H1 (cell line): ENCODE results near the gene ATP11A.

ENCODE experiments used
- POLR2A ChIP-seq, 2 experiments: IDR thresholded peaks; 1 replicate in 1 of 2; 2 replicates in 1 of 2; pipeline ENCODE4 v1.6.1; 2011; ENCODE audit warnings: low read depth in 2 of 2, low read length in 2 of 2, mild to moderate bottlenecking in 2 of 2; ENCODE audit errors: control extremely low read depth in 1 of 2
- RAD21 ChIP-seq, 2 experiments: IDR thresholded peaks in 1 of 2; conservative IDR thresholded peaks in 1 of 2; 2 replicates each; pipeline ENCODE4 v1.6.1; 2011; ENCODE audit warnings: low read depth in 2 of 2, low read length in 2 of 2, improper control_type of control experiment in 1 of 2, inconsistent platforms in 1 of 2, mild to moderate bottlenecking in 1 of 2, moderate library complexity in 1 of 2
- TF ChIP-seq, protein P1 (sequence below): IDR thresholded peaks from 2 replicates; pipeline ENCODE4 v1.6.1; 2012; ENCODE audit warnings: low read length, inconsistent platforms
- TF ChIP-seq, protein P2 (sequence below), 3 experiments: IDR thresholded peaks; 1 replicate in 2 of 3; 2 replicates in 1 of 3; pipeline versions ENCODE4 v1.5.1 to v1.6.1; 2011; ENCODE audit warnings: low read length in 3 of 3, mild to moderate bottlenecking in 3 of 3, inconsistent platforms in 2 of 3, low read depth in 1 of 3, moderate library complexity in 1 of 3; ENCODE audit not compliant: insufficient read depth in 1 of 3; ENCODE audit errors: control extremely low read depth in 1 of 3

DNA sequence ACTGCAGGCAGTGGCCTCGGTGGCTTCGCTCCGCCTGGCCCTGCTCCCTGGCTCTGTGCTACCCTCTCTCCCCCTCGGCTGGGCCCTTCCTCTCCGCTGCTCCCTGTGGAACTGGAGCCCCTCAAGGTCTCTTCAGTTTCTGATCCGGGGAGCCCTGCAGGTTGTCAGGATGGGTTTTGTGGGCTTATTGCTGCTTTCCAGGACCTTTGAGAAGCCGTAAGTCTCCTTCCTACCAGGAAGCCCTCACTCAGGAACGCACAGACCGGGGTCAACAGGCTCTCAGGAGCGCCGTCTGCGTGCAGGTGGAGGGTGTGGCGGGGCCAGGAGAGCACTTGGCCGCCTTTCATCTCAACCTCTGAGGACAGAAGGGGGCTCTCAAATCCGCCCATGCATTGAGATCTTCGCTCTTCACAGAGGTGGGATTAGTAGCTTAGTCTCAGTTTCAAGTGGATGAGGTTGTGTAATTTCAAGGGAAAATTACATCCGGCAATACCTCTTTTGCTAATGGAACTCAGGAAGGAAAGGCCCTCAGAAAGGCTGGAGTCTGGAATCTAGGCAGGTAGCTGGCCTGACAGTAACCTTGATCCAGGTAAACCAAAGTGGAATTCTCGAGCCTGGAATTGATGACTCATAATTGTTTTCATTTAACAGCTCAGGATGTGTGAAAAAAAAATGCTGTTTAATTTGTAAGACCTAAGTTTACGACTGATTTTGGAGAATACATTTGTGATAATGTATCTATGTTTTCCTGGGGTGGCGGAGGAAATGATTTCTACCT is 102.0 kb downstream of the ATP11A start:
- TF ChIP-seq, protein P1, sequence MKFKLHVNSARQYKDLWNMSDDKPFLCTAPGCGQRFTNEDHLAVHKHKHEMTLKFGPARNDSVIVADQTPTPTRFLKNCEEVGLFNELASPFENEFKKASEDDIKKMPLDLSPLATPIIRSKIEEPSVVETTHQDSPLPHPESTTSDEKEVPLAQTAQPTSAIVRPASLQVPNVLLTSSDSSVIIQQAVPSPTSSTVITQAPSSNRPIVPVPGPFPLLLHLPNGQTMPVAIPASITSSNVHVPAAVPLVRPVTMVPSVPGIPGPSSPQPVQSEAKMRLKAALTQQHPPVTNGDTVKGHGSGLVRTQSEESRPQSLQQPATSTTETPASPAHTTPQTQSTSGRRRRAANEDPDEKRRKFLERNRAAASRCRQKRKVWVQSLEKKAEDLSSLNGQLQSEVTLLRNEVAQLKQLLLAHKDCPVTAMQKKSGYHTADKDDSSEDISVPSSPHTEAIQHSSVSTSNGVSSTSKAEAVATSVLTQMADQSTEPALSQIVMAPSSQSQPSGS, result no peak
- TF ChIP-seq RAD21 (IDR thresholded peaks at IDR 0.05 in 1 of 2, conservative IDR thresholded peaks at IDR 0.05 in 1 of 2; ENCODE audit: low read depth in 2 of 2, low read length in 2 of 2) (no peak), POLR2A (IDR thresholded peaks at IDR 0.05; ENCODE audit: control extremely low read depth in 1 of 2, low read depth in 2 of 2, low read length in 2 of 2) (no peak)
- TF ChIP-seq, protein P2, sequence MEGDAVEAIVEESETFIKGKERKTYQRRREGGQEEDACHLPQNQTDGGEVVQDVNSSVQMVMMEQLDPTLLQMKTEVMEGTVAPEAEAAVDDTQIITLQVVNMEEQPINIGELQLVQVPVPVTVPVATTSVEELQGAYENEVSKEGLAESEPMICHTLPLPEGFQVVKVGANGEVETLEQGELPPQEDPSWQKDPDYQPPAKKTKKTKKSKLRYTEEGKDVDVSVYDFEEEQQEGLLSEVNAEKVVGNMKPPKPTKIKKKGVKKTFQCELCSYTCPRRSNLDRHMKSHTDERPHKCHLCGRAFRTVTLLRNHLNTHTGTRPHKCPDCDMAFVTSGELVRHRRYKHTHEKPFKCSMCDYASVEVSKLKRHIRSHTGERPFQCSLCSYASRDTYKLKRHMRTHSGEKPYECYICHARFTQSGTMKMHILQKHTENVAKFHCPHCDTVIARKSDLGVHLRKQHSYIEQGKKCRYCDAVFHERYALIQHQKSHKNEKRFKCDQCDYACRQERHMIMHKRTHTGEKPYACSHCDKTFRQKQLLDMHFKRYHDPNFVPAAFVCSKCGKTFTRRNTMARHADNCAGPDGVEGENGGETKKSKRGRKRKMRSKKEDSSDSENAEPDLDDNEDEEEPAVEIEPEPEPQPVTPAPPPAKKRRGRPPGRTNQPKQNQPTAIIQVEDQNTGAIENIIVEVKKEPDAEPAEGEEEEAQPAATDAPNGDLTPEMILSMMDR (IDR thresholded peaks at IDR 0.05; ENCODE audit: control extremely low read depth in 1 of 3, insufficient read depth in 1 of 3, low read depth in 1 of 3, low read length in 3 of 3), result no peak
